Measurements from ENCODE around the gene HOXD9.

The HOXD9 gene

GRCh38 chr2:176107731-176108181 lies 14.8 kb upstream of the HOXD9 start:
- Histone ChIP-seq H3K27me3 (ENCODE audit: control insufficient read depth, insufficient read depth, low read length) (peaks cover 99% of the 10 kb centered on the region), H3K27ac (ENCODE audit: low read depth, low read length) (no peak overlapping the region), H3K4me3 (ENCODE audit: low read depth, low read length) (no peak overlapping the region), H3K36me3 (ENCODE audit: control insufficient read depth, insufficient read depth, low read length) (no peaks in the 10 kb centered on the region), H3K9me3 (ENCODE audit: control insufficient read depth, insufficient read depth, low read depth, low read length) (no peaks in the 10 kb centered on the region), H3K4me1 (ENCODE audit: control insufficient read depth, insufficient read depth, low read length) (peaks cover 33% of the 10 kb centered on the region), H3K9ac (ENCODE audit: low read length) (no peak overlapping the region)

GRCh38 chr2:176109192-176109901 lies 13.2 kb upstream of the HOXD9 start:
- Histone ChIP-seq H3K4me1 (ENCODE audit: control insufficient read depth, insufficient read depth, low read length) (peaks cover 27% of the 10 kb centered on the region), H3K27me3 (ENCODE audit: control insufficient read depth, insufficient read depth, low read length) (peaks cover 99% of the 10 kb centered on the region), H3K9ac (ENCODE audit: low read length) (peak overlapping the region; percentile 74), H3K27ac (ENCODE audit: low read depth, low read length) (no peak overlapping the region), H3K4me3 (ENCODE audit: low read depth, low read length) (peak overlapping the region; percentile 25; the same call in 1 of the 2 replicates), H3K36me3 (ENCODE audit: control insufficient read depth, insufficient read depth, low read length) (no peaks in the 10 kb centered on the region), H3K9me3 (ENCODE audit: control insufficient read depth, insufficient read depth, low read depth, low read length) (no peaks in the 10 kb centered on the region)

- Histone ChIP-seq H3K27me3 (ENCODE audit: control insufficient read depth, insufficient read depth, low read length) (peaks cover 99% of the 10 kb centered on the region), H3K4me3 (ENCODE audit: low read depth, low read length) (no peak overlapping the region; the same call in 1 of the 2 replicates), H3K36me3 (ENCODE audit: control insufficient read depth, insufficient read depth, low read length) (no peaks in the 10 kb centered on the region), H3K9me3 (ENCODE audit: control insufficient read depth, insufficient read depth, low read depth, low read length) (no peaks in the 10 kb centered on the region), H3K4me1 (ENCODE audit: control insufficient read depth, insufficient read depth, low read length) (peaks cover 21% of the 10 kb centered on the region), H3K9ac (ENCODE audit: low read length) (peak overlapping the region; percentile 74), H3K27ac (ENCODE audit: low read depth, low read length) (no peak overlapping the region)
These were observed 12.6 kb upstream of the HOXD9 start for GRCh38 chr2:176109946-176110345.

- Histone ChIP-seq H3K4me1 (ENCODE audit: control insufficient read depth, insufficient read depth, low read length) (peaks cover 13% of the 10 kb centered on the region), H3K4me3 (ENCODE audit: low read depth, low read length) (no peak overlapping the region), H3K36me3 (ENCODE audit: control insufficient read depth, insufficient read depth, low read length) (no peaks in the 10 kb centered on the region), H3K27me3 (ENCODE audit: control insufficient read depth, insufficient read depth, low read length) (peaks cover 99% of the 10 kb centered on the region), H3K9ac (ENCODE audit: low read length) (no peak overlapping the region), H3K27ac (ENCODE audit: low read depth, low read length) (no peak overlapping the region), H3K9me3 (ENCODE audit: control insufficient read depth, insufficient read depth, low read depth, low read length) (no peaks in the 10 kb centered on the region)
These were observed 11.9 kb upstream of the HOXD9 start for GRCh38 chr2:176110415-176111308.

- Histone ChIP-seq H3K36me3 (ENCODE audit: control insufficient read depth, insufficient read depth, low read length) (no peaks in the 10 kb centered on the region), H3K9me3 (ENCODE audit: control insufficient read depth, insufficient read depth, low read depth, low read length) (no peaks in the 10 kb centered on the region), H3K4me3 (ENCODE audit: low read depth, low read length) (no peak overlapping the region), H3K4me1 (ENCODE audit: control insufficient read depth, insufficient read depth, low read length) (peaks cover 8% of the 10 kb centered on the region), H3K27ac (ENCODE audit: low read depth, low read length) (no peak overlapping the region), H3K27me3 (ENCODE audit: control insufficient read depth, insufficient read depth, low read length) (peaks cover 99% of the 10 kb centered on the region), H3K9ac (ENCODE audit: low read length) (peak overlapping the region; percentile 27)
These were observed 11.2 kb upstream of the HOXD9 start for GRCh38 chr2:176111309-176111663.

GRCh38 chr2:176111846-176112374 lies 10.6 kb upstream of the HOXD9 start:
- H3K9me3 ChIP-seq (ENCODE audit: control insufficient read depth, insufficient read depth, low read depth, low read length): no peaks in the 10 kb centered on the region
- H3K4me3 ChIP-seq (ENCODE audit: low read depth, low read length): no peak overlapping the region
- H3K27ac ChIP-seq (ENCODE audit: low read depth, low read length): no peak overlapping the region
- H3K4me1 ChIP-seq (ENCODE audit: control insufficient read depth, insufficient read depth, low read length): peaks cover 7% of the 10 kb centered on the region
- H3K36me3 ChIP-seq (ENCODE audit: control insufficient read depth, insufficient read depth, low read length): no peaks in the 10 kb centered on the region
- H3K27me3 ChIP-seq (ENCODE audit: control insufficient read depth, insufficient read depth, low read length): peaks cover 99% of the 10 kb centered on the region
- peak overlapping the region; percentile 61 for H3K9ac ChIP-seq (ENCODE audit: low read length)

- no peak overlapping the region for H3K4me3 ChIP-seq (ENCODE audit: low read depth, low read length)
- no peak overlapping the region for H3K27ac ChIP-seq (ENCODE audit: low read depth, low read length)
- 0 out of 2 replicates have a peak, but pooled peaks cover 3% of the 10 kb centered on the region for H3K4me1 ChIP-seq (ENCODE audit: control insufficient read depth, insufficient read depth, low read length)
- no peaks in the 10 kb centered on the region for H3K9me3 ChIP-seq (ENCODE audit: control insufficient read depth, insufficient read depth, low read depth, low read length)
- H3K36me3 ChIP-seq (ENCODE audit: control insufficient read depth, insufficient read depth, low read length): no peaks in the 10 kb centered on the region
- H3K9ac ChIP-seq (ENCODE audit: low read length): peak overlapping the region; percentile 61
- peaks cover 100% of the 10 kb centered on the region for H3K27me3 ChIP-seq (ENCODE audit: control insufficient read depth, insufficient read depth, low read length)
These were observed 9.9 kb upstream of the HOXD9 start for GRCh38 chr2:176112375-176113302.

GRCh38 chr2:176114120-176114929 lies 8.2 kb upstream of the HOXD9 start:
- Histone ChIP-seq H3K9ac (ENCODE audit: low read length) (no peak overlapping the region), H3K27me3 (ENCODE audit: control insufficient read depth, insufficient read depth, low read length) (peaks cover 100% of the 10 kb centered on the region), H3K9me3 (ENCODE audit: control insufficient read depth, insufficient read depth, low read depth, low read length) (no peaks in the 10 kb centered on the region), H3K4me1 (ENCODE audit: control insufficient read depth, insufficient read depth, low read length) (no peaks in the 10 kb centered on the region), H3K4me3 (ENCODE audit: low read depth, low read length) (no peak overlapping the region), H3K36me3 (ENCODE audit: control insufficient read depth, insufficient read depth, low read length) (no peaks in the 10 kb centered on the region), H3K27ac (ENCODE audit: low read depth, low read length) (no peak overlapping the region)

GRCh38 chr2:176114930-176115625 lies 7.4 kb upstream of the HOXD9 start:
- no peaks in the 10 kb centered on the region for H3K36me3 ChIP-seq (ENCODE audit: control insufficient read depth, insufficient read depth, low read length)
- no peak overlapping the region for H3K9ac ChIP-seq (ENCODE audit: low read length)
- H3K27ac ChIP-seq (ENCODE audit: low read depth, low read length): no peak overlapping the region
- H3K4me3 ChIP-seq (ENCODE audit: low read depth, low read length): no peak overlapping the region
- no peaks in the 10 kb centered on the region for H3K4me1 ChIP-seq (ENCODE audit: control insufficient read depth, insufficient read depth, low read length)
- H3K27me3 ChIP-seq (ENCODE audit: control insufficient read depth, insufficient read depth, low read length): peaks cover 100% of the 10 kb centered on the region
- no peaks in the 10 kb centered on the region for H3K9me3 ChIP-seq (ENCODE audit: control insufficient read depth, insufficient read depth, low read depth, low read length)

Data from HUES6 (cell line).